ENCODE measurements around the gene GALNT18. TPM values are rescaled to one million over a fixed set of nuclear protein-coding genes. Genes with fewer than 3 reads are reported as not detected.

The GALNT18 gene
- total RNA-seq, 1 donor: 2.4 TPM

- TF ChIP-seq, protein P1, sequence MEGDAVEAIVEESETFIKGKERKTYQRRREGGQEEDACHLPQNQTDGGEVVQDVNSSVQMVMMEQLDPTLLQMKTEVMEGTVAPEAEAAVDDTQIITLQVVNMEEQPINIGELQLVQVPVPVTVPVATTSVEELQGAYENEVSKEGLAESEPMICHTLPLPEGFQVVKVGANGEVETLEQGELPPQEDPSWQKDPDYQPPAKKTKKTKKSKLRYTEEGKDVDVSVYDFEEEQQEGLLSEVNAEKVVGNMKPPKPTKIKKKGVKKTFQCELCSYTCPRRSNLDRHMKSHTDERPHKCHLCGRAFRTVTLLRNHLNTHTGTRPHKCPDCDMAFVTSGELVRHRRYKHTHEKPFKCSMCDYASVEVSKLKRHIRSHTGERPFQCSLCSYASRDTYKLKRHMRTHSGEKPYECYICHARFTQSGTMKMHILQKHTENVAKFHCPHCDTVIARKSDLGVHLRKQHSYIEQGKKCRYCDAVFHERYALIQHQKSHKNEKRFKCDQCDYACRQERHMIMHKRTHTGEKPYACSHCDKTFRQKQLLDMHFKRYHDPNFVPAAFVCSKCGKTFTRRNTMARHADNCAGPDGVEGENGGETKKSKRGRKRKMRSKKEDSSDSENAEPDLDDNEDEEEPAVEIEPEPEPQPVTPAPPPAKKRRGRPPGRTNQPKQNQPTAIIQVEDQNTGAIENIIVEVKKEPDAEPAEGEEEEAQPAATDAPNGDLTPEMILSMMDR (IDR thresholded peaks at IDR 0.05; ENCODE audit: insufficient read depth, low read length): no peak
- no peak for DNase-seq (ENCODE audit: low read depth)
Measured at GRCh38 chr11:11665407-11665806, 43.6 kb upstream of the GALNT18 start.

DNA sequence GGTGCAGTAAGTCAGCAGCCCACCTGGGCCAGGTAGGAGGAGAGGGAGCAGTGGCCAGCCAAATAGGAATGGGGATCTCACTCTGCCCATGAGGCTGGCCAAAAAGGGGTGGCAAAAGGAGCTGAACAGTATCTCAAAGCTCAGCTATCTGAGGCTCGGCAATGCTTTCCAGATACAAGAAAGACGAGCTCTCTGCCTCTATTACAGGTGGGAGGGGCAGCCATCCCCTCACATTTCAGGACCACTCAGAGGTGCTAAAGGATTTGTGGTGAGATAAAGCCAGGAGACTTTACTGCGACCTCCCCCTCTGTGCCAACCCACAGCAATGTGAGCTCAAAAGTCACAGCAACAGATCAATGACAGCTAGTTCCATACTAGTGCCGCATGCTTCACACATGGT lies 42.1 kb upstream of the GALNT18 start:
- H3K4me3 ChIP-seq (ENCODE audit: low read depth, low read length): no peak overlapping the region
- TF ChIP-seq, protein P1 (IDR thresholded peaks at IDR 0.05; ENCODE audit: insufficient read depth, low read length): no peak
- no peak for DNase-seq (ENCODE audit: low read depth)

More at GRCh38 chr11:11665407-11665806, 43.6 kb upstream of the GALNT18 start:
- no peak overlapping the region for H3K4me3 ChIP-seq (ENCODE audit: low read depth, low read length)

DNA sequence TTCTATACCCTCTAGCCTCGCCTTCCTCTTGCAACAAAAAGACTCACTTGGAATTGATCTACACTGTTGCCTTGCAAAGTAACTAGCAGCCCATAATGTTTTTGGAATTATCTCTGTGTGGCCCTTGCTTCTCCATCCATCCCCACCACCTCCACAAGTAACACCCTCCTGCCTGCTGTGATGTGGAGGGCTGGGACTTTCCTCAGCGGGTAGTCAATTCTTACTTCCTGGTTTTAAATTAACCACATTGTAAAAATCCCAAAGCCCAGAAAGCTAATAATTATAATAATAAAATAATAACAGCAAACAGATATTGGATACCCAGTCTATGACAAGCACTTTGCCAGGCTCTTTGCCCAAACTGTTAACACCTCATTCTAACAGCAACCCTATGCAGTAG lies 40.8 kb upstream of the GALNT18 start:
- no peak overlapping the region for H3K4me3 ChIP-seq (ENCODE audit: low read depth, low read length)
- TF ChIP-seq, protein P1 (IDR thresholded peaks at IDR 0.05; ENCODE audit: insufficient read depth, low read length): no peak
- DNase-seq (ENCODE audit: low read depth): no peak

DNA sequence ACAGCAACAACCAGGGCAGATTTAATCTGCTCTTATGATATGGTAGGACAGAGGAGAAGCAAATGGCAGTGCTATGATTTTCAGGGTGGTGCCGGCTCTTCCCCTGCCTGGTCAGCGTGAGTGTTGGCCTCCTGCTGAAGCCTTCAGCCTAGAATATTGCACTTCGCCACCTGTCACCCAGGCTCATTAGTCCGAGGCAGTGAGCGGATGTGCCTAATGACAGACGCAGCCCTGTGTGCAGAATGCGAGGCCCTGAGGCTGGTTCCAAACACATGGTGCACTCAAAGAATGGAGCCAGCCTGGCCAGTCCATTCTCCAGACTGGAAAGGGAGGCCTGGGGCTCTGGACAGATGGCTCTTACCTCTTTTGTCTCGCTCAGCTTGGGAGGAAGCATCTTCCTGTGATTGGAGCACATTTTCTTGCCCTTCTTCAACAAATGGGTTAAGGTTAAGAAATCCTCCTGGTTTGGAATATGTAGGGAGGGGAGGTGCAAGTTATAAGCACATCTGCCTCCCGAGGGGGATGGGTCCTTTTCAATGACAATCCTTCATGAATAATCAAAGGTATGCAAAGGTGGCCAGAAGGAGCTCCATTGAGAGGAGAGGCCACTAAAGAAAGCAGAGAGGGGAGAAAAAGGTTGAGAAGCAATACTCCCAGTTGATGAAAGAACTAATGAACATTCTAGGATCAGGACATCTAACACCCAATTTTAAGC lies 39.7 kb upstream of the GALNT18 start:
- no peak overlapping the region for H3K4me3 ChIP-seq (ENCODE audit: low read depth, low read length)
- TF ChIP-seq, protein P1 (IDR thresholded peaks at IDR 0.05; ENCODE audit: insufficient read depth, low read length): no peak
- no peak for DNase-seq (ENCODE audit: low read depth)

DNA sequence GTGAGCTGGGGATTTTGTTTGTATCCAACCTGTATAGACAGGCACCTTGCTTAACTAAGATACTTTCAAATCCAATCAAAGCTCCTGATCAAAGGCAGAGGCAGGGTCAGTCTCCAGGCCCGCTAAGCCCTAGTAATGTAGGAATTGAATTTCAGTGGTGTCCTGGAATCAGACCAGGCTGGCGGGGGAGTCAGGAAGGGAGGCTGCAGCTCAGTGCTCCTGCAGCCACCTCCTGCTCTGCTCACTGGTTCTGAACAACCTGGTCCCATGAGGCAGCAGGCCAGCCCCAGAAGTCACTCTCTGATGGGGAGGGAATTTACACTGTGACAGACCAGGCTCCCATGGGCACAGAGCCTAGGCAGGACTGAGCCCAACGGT lies 38.5 kb upstream of the GALNT18 start:
- no peak overlapping the region for H3K4me3 ChIP-seq (ENCODE audit: low read depth, low read length)
- no peak for DNase-seq (ENCODE audit: low read depth)
- TF ChIP-seq, protein P1 (IDR thresholded peaks at IDR 0.05; ENCODE audit: insufficient read depth, low read length): no peak

DNA sequence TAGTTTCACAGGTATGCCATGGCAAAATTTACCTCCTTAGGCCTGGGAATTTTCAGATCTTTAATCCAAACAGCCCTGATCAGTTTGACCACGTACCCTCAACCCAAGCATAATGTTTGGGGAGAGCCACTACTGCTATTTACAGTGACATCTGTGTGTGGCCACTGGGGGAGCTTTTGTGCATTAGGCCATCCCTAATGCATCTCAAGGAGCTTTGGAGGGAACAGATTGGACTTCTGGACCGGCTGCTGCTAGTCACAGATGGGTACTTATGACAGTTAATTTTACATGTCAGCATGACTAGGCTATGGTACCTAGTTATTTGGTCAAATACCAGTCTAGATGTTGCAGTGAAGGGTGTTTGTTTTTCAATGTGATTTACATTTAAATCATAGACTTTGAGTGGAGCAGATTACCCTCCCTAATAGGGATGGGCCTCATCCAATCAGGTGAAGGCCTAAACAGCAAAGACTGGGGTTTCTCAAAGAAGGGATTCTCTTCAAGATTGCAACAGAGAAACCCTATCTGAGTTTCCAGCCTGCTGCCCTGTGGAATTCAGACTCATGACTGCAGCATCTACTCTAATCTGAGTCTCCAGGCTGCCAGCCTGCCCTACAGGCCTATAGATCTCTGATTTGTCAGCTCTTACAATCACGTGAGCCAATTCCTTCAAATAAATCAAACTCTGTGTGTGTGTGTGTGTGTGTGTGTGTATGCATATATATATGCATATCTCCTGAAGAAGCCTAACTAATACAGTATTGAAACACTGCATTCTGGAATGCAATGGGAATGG lies 38.0 kb upstream of the GALNT18 start:
- DNase-seq (ENCODE audit: low read depth): no peak
- no peak overlapping the region for H3K4me3 ChIP-seq (ENCODE audit: low read depth, low read length)
- TF ChIP-seq, protein P1 (IDR thresholded peaks at IDR 0.05; ENCODE audit: insufficient read depth, low read length): no peak
